NCI-H2029 treated with DMSO at 0.1 percent for 48 hours (cell line): Measurements from ENCODE around the gene TACC3.
A peak's percentile ranks its signal among the peaks of the same experiment; 100 is the strongest.
"Not testable (repeated sequence)": the region's sequence is repeated elsewhere in the genome, so short reads cannot be mapped to it uniquely, and the experiment has no call there.

Experiments used
- DNase-seq: peaks from one replicate; lab custom pipeline; 2025; lab: John Stamatoyannopoulos, UW

The TACC3 gene

DNA sequence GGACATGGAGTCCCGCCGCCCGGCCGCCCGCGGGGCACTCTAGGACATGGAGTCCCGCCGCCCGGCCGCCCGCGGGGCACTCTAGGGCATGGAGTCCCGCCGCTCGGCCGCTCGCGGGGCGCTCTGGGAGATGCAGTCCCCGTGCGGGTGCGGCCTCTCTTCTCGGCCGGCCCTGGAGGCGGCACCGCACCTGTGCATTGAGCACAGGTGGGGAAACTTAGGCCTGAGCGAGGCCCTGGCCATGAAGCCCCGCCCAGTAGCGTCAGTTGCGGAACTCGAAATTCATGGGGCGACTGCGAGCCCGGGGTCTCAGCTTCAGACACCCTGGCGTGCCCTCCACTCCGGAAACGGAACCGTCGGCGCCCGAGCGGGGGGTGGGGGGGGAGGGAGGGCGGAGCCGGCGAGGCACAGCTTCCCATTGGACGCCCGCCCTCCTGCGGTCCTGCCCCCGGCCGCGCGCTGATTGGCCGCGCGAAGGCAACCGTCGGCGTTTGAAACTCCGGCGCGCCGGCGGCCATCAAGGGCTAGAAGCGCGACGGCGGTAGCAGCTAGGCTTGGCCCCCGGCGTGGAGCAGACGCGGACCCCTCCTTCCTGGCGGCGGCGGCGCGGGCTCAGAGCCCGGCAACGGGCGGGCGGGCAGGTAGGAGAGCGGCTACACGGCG, at the start of gene TACC3, which contains the start of gene TMEM129:
TACC3 (plus strand) TSS at position 519 of the 663 bp plus-strand sequence. CDS start 1,901 bp downstream, outside the sequence.
TMEM129 (minus strand) TSS at position 321 of the 663 bp plus-strand sequence. CDS start 486 bp downstream, outside the sequence.
- DNase-seq: peak; percentile 59

DNA sequence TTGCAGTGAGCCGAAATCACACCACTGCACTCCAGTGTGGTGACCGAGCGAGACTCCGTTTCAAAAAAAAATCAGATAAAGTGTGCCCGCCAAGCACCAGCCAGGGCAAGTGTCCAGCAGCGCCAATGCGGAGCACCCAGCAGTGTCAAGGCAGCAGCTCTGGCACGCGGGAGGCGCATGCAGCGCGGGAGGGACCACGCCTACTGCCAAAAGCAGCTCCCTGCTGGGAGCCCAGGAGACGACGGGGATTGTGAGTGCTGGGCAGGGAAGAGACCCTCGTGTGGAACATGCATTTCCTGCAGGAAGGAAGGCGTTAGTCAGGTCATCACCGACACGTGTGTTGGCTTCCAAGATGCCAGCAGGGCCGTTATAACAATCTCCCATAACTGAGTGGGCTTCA, 47.6 kb upstream of the TACC3 start:
- no peak for DNase-seq

DNA sequence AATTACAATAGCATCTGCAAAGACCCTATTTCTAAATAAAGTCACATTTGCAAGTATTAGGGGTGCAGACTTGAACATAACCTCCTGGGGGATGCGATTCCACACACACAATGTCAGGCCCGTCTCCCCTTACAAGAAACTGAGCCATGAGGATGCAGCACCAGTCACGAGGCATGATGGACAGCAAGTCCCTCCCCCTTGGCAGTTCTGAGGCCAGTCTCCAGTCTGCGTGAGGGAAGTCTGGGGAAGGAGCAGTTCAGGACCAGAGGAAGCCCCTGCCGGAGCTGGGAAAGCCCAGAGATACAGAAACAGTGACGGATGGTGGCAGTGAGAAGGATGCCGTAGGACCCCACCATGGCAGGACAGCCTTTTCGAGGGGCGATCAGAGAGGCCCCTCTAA, 46.6 kb upstream of the TACC3 start:
- DNase-seq: no peak

DNA sequence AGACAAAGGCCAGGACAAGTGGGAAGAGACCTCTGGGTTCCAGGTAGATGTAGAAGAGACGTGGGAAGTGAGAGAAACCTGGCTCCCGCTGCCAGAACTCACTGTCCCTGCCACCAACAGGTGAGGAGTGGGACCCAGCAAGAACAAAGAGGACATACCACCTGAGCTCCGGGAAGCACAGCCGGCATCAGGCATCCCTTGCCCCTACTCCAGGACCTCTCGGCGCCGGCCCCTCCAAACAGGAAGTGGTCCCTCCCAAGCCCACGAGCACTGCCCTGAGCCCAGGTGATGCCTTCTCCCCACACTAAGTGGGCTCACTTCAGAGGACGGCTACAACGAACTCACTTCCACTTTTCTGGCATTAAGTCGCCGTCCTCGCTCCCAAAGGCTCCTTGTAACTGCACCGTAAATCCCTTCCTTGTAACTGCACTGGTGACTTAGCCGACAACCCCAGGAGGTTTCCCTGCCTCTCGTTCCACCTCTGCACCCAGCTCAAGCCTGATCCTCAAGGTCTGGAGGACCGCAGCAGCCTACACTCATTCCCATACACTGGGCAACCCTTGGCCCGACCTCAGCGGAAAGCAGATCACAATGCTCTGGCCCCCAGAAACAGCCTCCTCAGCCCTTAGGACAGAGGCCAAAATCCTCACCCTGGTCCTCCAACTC, 46.1 kb upstream of the TACC3 start:
- DNase-seq: no peak

- DNase-seq: no peak
Observed at GRCh38 chr4:1675802-1676137, 45.6 kb upstream of the TACC3 start.

DNA sequence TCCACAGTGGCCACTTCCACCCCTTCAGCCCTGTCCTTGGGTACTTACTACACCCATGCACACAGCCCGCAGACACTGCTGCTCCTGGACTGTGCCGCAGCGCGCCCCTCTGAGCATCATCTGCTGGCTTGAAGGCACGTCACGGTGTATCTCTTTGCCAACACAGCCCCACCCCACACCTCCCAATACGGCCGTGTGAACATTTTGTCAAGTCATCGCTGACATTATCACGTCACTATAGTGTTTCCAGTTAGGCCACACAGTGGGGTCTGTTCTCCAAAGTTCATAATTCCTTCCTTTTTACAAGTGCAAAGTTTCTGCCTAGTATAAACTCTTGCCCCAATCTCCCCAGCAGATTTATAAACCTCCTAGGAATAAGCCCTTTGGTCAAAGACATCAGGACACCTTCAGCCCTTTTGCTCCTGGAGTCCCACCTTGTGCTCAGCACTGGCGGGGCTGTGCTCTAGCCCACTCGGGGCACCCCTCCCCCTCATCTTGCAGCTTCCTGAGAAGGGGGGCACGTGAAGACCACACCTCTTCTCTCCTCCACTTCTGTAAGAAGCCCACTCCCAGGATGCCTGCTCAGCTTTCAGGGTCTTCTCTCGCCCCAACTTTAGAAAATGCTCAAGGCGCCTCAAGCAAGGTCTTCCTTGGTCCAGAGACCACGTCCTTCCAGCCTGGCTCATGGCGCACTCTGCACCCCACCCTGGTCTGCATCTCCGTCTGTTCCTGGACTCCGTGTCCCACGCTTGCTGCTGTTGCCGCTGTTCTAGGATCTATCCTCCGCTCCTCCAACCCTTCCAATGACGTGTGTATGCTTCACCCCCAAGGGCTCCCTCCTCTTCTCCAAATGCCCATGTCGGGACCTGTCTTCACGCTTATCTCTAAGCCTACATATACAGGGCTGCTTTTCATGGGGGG, 44.5 kb upstream of the TACC3 start:
- DNase-seq: no peak

GRCh38 chr4:1678244-1678643, 43.1 kb upstream of the TACC3 start:
- DNase-seq: no peak

DNA sequence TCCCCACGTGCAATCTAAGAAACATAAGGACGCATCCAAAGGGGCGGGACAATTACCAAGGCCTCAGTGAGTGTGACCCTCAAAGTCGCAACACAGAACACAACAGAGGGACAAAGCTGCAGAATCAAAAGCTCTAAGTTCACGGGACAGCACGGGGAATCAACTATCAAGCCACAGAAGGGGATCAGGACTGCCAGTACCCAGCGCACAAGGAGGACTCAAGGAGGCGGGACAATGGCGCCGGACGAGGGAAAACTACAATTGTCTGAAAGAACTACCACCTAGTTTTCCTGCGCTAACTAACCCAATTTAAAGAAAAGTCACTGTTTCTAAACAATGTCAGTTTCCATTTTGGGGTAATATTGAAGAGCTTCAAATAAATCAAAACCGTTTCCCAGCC, 38.5 kb upstream of the TACC3 start:
- no peak for DNase-seq

DNA sequence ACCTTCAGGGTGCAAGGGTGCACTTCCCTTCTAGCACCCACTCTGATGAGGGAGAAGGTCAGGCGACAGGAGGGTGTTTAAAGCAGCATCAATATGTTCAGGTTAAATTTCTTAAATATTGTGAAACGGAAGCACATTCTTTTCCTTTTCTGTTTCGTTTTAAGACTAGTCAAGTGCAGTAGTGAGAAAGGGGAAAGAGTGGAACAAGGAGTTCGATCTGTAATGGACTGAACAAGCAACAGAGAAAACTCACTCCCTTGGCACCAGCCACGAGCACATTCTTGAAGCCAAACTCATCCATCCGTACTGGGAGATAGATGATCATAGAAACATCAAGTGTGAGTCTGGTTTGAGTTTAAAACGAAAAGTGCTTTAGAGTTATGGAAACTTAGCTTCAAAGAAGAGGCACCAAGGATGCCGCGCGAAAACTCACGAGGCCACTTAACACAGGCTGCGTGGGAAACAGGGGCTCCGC, 38.0 kb upstream of the TACC3 start:
- DNase-seq: no peak

DNA sequence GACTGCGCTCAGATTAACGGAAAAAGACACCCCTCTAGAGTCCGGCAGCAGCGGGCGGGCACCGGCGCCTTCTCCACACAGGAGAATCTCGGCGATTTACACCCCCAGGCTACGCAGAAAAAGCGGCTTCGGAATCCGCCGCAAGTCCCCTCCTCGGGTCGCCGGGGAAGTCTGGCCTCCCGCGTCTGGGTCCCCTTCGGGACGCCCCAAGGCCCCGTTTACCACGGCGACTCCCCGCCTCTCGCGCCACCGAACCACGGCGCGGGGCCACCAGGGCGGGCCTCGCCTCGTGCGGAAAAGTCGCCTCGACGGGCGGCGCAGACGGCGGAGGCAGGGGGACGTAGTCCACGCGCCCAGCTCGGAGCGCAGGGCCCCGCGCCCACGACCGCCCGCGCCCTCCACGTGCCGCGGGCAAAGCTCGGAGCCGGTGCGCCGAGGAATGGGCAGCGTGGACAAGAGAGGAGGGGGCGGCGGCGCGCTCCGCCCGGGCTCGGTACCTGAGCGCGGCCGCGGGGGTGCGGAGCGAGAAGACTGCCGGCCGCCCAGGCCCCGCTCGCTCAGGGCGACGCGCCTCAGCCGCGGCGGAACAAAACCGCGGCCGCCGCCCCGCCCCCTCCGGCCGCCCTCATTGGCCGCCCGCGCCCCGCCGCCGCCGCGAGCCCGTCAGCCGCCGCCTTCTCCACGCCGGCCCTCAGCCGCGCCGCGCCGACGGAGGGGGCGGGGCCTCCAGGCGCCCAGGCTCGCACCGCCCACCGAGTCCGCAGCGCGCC, 37.4 kb upstream of the TACC3 start, which contains the start of gene FAM53A:
FAM53A (minus strand) TSS at position 578 of the 770 bp plus-strand sequence. CDS start 15,572 bp downstream, outside the sequence.
- DNase-seq: peak; percentile 51

GRCh38 chr4:1684506-1685234, 36.7 kb upstream of the TACC3 start:
- DNase-seq: no peak

- DNase-seq: no peak
Observed at GRCh38 chr4:1685235-1686150, 35.8 kb upstream of the TACC3 start.

- no peak for DNase-seq
Observed at GRCh38 chr4:1686440-1687036, 34.8 kb upstream of the TACC3 start.

DNA sequence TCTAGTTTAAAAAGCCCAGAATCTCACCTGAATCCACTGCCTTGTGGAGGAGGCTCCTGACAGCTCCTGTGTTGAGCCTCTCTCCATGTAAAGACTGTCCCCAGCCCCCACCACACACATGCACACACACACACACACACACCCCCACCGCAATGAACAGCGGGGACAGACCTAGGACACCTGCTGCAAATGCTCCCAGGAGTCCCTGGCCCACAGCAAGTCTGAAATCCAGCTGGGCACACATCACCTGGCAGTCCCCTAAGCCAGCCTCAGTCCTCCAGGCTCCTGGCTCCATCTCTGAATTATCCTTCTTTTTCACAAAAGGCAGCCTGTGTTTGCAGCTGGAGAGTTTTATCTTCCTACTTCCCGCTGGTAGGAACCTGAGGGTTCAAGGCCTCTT, 30.6 kb upstream of the TACC3 start:
- no peak for DNase-seq

DNA sequence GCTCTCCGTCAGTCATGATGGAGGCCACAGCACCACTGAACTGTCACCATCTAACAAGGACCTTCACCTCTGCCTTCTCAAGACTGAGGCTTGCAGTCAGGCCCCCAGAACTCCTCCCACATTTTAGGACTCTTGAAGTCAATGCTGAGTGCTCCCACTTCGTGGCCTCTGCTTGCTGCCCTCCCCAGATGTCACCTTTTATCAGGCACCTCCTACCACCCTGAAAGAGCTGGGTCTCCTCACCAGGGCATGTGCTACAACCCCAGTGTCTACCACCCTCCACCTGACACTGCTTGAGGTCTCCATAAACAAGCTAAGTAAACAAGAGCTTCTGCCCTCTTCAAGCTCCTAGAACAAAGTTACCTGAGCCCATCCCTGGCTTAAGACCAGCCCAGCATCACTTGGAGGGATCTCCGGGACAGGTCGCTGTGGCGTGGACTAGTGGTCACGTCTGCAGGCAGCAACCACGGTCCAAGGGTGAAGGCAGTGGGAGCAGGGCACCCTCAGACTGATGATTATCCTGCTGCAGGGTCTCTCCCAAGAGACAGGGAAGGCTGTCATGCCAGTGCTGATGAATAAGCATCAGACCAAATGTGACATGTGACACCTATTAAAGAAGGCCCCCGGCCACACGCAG, 29.5 kb upstream of the TACC3 start:
- DNase-seq: no peak

GRCh38 chr4:1693131-1693896, 28.0 kb upstream of the TACC3 start:
- peak; percentile 88 for DNase-seq

DNA sequence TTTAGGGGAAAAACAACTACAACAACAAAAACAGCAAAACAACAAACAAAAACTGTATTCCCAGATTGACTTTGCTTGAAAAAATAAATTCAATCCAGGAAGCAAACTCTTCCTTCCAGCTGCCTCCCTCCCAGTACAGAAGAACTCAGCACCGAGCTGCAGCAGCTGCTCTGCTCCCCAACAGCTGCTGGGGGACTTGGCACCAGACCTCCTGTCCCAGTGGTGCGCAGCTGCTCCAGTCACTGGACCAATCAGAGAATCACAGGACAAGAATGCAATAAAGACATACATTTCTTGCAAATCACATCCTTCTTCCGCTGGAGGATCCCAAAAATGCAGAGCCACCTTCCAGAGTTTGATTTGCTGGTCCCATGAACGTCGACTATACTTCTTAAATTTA, 25.4 kb upstream of the TACC3 start:
- DNase-seq: no peak

DNA sequence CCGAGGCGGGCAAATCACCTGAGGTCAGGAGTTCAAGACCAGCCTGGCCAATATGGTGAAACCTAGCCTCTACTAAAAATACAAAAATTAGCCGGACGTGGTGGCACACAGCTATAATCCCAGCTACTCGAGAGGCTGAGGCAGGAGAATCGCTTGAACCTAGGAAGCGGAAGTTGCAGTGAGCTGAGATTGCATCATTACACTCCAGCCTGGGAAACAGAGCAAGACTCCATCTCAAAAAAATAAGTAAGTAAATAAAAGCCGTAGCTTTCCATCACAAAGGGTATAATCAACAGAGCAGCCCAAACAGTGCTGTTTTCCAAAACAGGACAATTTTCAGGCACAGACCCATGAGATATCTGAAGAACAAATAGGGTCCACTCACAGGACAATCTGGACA, 19.6 kb upstream of the TACC3 start:
- not testable (repeated sequence) for DNase-seq
